ENCODE results near the gene OGFOD1. TPM values are rescaled to one million over a fixed set of nuclear protein-coding genes. Genes with fewer than 3 reads are reported as not detected.

OGFOD1 gene
- total RNA-seq, 1 experiment from 2014 or later = 51.6 TPM

DNA sequence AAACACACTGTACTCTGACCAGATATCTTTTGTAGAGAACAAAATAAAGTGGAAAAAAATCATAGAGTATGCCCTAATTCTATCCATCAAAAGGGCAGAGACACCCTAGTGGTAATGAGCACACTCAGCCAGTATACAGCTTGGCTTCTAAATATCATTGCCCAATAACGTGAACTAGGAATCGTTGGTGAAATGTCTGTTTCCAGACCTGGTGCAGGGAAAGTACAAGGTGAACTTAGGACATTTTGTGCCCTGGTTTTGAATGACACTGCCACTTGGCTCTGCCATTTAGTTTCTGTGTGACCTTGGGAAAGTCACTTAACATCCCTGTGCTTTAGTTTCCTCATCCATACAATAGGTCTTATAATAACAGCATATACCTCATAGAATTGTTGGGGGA is 39.7 kb upstream of the OGFOD1 start:
- Histone ChIP-seq H3K9me2 (ENCODE audit: insufficient read depth) (no peaks in the 10 kb centered on the region), H2AFZ (ENCODE audit: low read depth, low read length, poor library complexity, severe bottlenecking) (no peak overlapping the region), H3K4me2 (ENCODE audit: low read length) (no peak overlapping the region), H3K36me3 (ENCODE audit: control insufficient read depth in 1 of 2, insufficient read depth in 2 of 2, low read length in 2 of 2) (peaks cover 9 to 16% of the 10 kb centered on the region in 2 experiments; a peak in 3 of 4 replicates), H3K27ac (ENCODE audit: low read depth, low read length) (no peak overlapping the region), H3K4me1 (ENCODE audit: control insufficient read depth in 1 of 2, insufficient read depth in 2 of 2, low read length in 2 of 2) (no peaks in the 10 kb centered on the region), H3K9me3 (ENCODE audit: control insufficient read depth in 1 of 2, insufficient read depth in 1 of 2, low read depth in 1 of 2, low read length in 2 of 2) (no peaks in the 10 kb centered on the region), H3K9ac (ENCODE audit: low read length) (no peak overlapping the region), H3K27me3 (ENCODE audit: insufficient read depth, low read length) (no peaks in the 10 kb centered on the region), H3K79me2 (ENCODE audit: insufficient read depth, low read length) (peaks cover 30% of the 10 kb centered on the region), H4K20me1 (ENCODE audit: insufficient read depth) (no peaks in the 10 kb centered on the region), H3K4me3 (replicated peaks in 1 of 2; ENCODE audit: low read depth in 1 of 2, low read length in 2 of 2) (no peak overlapping the region)
- ATAC-seq = no peak
- RAD21 ChIA-PET (ENCODE audit: low non-redundant PET in 1 of 2, low total read pairs in 2 of 2, uncharacterized antibody in 2 of 2, unreplicated experiment in 2 of 2) = no interaction called here
- no peak for TF ChIP-seq CEBPB (IDR thresholded peaks at IDR 0.05; ENCODE audit: low read depth)
- TF ChIP-seq, protein P1, sequence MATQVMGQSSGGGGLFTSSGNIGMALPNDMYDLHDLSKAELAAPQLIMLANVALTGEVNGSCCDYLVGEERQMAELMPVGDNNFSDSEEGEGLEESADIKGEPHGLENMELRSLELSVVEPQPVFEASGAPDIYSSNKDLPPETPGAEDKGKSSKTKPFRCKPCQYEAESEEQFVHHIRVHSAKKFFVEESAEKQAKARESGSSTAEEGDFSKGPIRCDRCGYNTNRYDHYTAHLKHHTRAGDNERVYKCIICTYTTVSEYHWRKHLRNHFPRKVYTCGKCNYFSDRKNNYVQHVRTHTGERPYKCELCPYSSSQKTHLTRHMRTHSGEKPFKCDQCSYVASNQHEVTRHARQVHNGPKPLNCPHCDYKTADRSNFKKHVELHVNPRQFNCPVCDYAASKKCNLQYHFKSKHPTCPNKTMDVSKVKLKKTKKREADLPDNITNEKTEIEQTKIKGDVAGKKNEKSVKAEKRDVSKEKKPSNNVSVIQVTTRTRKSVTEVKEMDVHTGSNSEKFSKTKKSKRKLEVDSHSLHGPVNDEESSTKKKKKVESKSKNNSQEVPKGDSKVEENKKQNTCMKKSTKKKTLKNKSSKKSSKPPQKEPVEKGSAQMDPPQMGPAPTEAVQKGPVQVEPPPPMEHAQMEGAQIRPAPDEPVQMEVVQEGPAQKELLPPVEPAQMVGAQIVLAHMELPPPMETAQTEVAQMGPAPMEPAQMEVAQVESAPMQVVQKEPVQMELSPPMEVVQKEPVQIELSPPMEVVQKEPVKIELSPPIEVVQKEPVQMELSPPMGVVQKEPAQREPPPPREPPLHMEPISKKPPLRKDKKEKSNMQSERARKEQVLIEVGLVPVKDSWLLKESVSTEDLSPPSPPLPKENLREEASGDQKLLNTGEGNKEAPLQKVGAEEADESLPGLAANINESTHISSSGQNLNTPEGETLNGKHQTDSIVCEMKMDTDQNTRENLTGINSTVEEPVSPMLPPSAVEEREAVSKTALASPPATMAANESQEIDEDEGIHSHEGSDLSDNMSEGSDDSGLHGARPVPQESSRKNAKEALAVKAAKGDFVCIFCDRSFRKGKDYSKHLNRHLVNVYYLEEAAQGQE (IDR thresholded peaks at IDR 0.05; ENCODE audit: low read depth) = no peak
- TF ChIP-seq RAD21 (IDR thresholded peaks at IDR 0.05; ENCODE audit: low read depth) = no peak
- no peak for TF ChIP-seq FOSL1 (IDR thresholded peaks at IDR 0.05; ENCODE audit: low read depth)
- TF ChIP-seq ZNF274 (IDR thresholded peaks at IDR 0.05; ENCODE audit: low read depth, low read length) = no peak
- no peak for TF ChIP-seq SP1 (IDR thresholded peaks at IDR 0.05; ENCODE audit: low read depth)
- no peak for TF ChIP-seq CBX3 (IDR thresholded peaks at IDR 0.05; ENCODE audit: low read depth)
- no peak for TF ChIP-seq POLR2AphosphoS5 (IDR thresholded peaks at IDR 0.05; ENCODE audit: low read depth, low read length)
- no peak for TF ChIP-seq ZFX (IDR thresholded peaks at IDR 0.05)
- TF ChIP-seq, protein P2, sequence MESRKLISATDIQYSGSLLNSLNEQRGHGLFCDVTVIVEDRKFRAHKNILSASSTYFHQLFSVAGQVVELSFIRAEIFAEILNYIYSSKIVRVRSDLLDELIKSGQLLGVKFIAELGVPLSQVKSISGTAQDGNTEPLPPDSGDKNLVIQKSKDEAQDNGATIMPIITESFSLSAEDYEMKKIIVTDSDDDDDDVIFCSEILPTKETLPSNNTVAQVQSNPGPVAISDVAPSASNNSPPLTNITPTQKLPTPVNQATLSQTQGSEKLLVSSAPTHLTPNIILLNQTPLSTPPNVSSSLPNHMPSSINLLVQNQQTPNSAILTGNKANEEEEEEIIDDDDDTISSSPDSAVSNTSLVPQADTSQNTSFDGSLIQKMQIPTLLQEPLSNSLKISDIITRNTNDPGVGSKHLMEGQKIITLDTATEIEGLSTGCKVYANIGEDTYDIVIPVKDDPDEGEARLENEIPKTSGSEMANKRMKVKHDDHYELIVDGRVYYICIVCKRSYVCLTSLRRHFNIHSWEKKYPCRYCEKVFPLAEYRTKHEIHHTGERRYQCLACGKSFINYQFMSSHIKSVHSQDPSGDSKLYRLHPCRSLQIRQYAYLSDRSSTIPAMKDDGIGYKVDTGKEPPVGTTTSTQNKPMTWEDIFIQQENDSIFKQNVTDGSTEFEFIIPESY (IDR thresholded peaks at IDR 0.05; ENCODE audit: extremely low read depth, insufficient replicate concordance, low read length) = no peak
- TF ChIP-seq SIN3A (IDR thresholded peaks at IDR 0.05; ENCODE audit: low read depth) = no peak
- no peak for TF ChIP-seq SRF (IDR thresholded peaks at IDR 0.05; ENCODE audit: low read depth)
- no peak for TF ChIP-seq EZH2 (IDR thresholded peaks at IDR 0.05)
- TF ChIP-seq EZH2phosphoT487 (IDR thresholded peaks at IDR 0.05; ENCODE audit: borderline replicate concordance) = no peak
- POLR2A ChIA-PET = no interaction called here
- intact Hi-C loops (cut with micrococcal nuclease) = no loop called here
- CTCF ChIA-PET = no interaction called here
- no TSS peak for BruUV-seq (replicated peaks)
- no peak for DNase-seq (ENCODE audit: low read depth, low spot score)

Data from HCT116 (cell line).